HepG2 (cell line): Measurements from ENCODE around the gene PTH1R. TPM values are rescaled to one million over a fixed set of nuclear protein-coding genes. Genes with fewer than 3 reads are reported as not detected.

Source experiments
- ATAC-seq: fragments of 200-7000 bp; cut with Tn5 transposase; 3 replicates; pipeline ENCODE4 v1.9.1; 2020; ENCODE audit warnings: mild to moderate bottlenecking, moderate library complexity
- BruUV-seq: library from RNA; stranded (reverse); fragments of 400-500 nt; replicated peaks from 2 replicates; lab custom pipeline; 2021; lab: Mats Ljungman, UMichigan
- CTCF ChIA-PET: fragments of 300-600 bp; formaldehyde crosslinking; extraction: SDS; loops from one replicate; lab custom pipeline; 2021; ENCODE audit warnings: low total read pairs, inconsistent platforms, low intra/inter-chr PET ratio; lab: Yijun Ruan, JAX
- POLR2A ChIA-PET: fragments of 350-600 bp; sonication (Branson Sonifier 250); formaldehyde crosslinking; loops from one replicate; lab custom pipeline; 2020; ENCODE audit warnings: antibody characterized with exemption, inconsistent platforms; lab: Yijun Ruan, JAX
- DNase-seq: peaks from one replicate; pipeline ENCODE4 v3.0.0-alpha.2; 2015; ENCODE audit warnings: low spot score
- FAIRE-seq: peaks from 3 replicates; lab custom pipeline; 2011; peaks lifted over from hg19 to GRCh38; lab: Jason Lieb, UNC
- H2AFZ ChIP-seq: one replicate; pipeline ENCODE4 v1.6.1; 2011; ENCODE audit warnings: low read length, inconsistent platforms
- H3K27ac ChIP-seq: fragments of 300-600 bp; 3 replicates; pipeline ENCODE4 v1.8.0; 2011; ENCODE audit warnings: mixed run types, mild to moderate bottlenecking, mixed read lengths, low read length, inconsistent platforms; ENCODE audit not compliant: insufficient read depth; ENCODE audit errors: extremely low read length
- H3K27me3 ChIP-seq, 2 experiments: fragments of 200-600 bp in 1 of 2; 2 replicates in 1 of 2; 3 replicates in 1 of 2; pipeline versions ENCODE4 v1.6.0 to v1.8.0; 2011; ENCODE audit warnings: low read length in 2 of 2, mild to moderate bottlenecking in 2 of 2, moderate library complexity in 2 of 2, inconsistent platforms in 1 of 2; ENCODE audit not compliant: insufficient read depth in 2 of 2, control insufficient read depth in 1 of 2
- H3K36me3 ChIP-seq, 2 experiments: fragments of 200-600 bp in 1 of 2; replicated peaks in 1 of 2; 2 replicates in 1 of 2; 3 replicates in 1 of 2; pipeline versions ENCODE4 v1.5.1 to v1.8.0; 2011; ENCODE audit warnings: low read length in 2 of 2, inconsistent platforms in 1 of 2; ENCODE audit not compliant: insufficient read depth in 2 of 2, control insufficient read depth in 1 of 2
- H3K4me1 ChIP-seq: 2 replicates; pipeline ENCODE4 v1.5.1; 2012; ENCODE audit warnings: low read length, inconsistent platforms; ENCODE audit not compliant: insufficient read depth
- H3K4me2 ChIP-seq: 2 replicates; pipeline ENCODE4 v1.6.0; 2011; ENCODE audit warnings: low read depth, low read length, inconsistent platforms
- H3K4me3 ChIP-seq, 3 experiments: fragments of 200-600 bp in 1 of 3; sonication (generic), shearing (Covaris generic) in 1 of 3; replicated peaks in 1 of 3; 2 replicates each; pipeline ENCODE4 v1.5.1; 2011 to 2016; ENCODE audit warnings: low read length in 3 of 3, inconsistent platforms in 2 of 3, low read depth in 2 of 3, mild to moderate bottlenecking in 2 of 3, control low read depth in 1 of 3, mixed read lengths in 1 of 3; ENCODE audit not compliant: insufficient read depth in 1 of 3
- H3K79me2 ChIP-seq: one replicate; pipeline ENCODE4 v1.6.1; 2011; ENCODE audit warnings: low read length, inconsistent platforms; ENCODE audit not compliant: insufficient read depth
- H3K9ac ChIP-seq: 2 replicates; pipeline ENCODE4 v1.6.0; 2011; ENCODE audit warnings: mild to moderate bottlenecking, low read depth, low read length, inconsistent platforms; ENCODE audit not compliant: insufficient read depth
- H3K9me3 ChIP-seq: 2 replicates; pipeline ENCODE4 v1.5.1; 2012; ENCODE audit warnings: mild to moderate bottlenecking, low read length
- H4K20me1 ChIP-seq: 2 replicates; pipeline ENCODE4 v1.6.0; 2011; ENCODE audit warnings: inconsistent platforms, mild to moderate bottlenecking, low read length, moderate library complexity; ENCODE audit not compliant: insufficient read depth
- HNF4A ChIP-seq: sonication (generic); formaldehyde crosslinking; IDR thresholded peaks from 2 replicates; pipeline ENCODE4 v1.4.0; 2020; ENCODE audit warnings: missing genetic modification reagents
- IKZF5 ChIP-seq: IDR thresholded peaks from 2 replicates; pipeline ENCODE4 v1.6.1; 2018; ENCODE audit warnings: missing genetic modification reagents, mild to moderate bottlenecking, missing compliant biosample characterization
- MED8 ChIP-seq: sonication (generic); formaldehyde crosslinking; IDR thresholded peaks from 2 replicates; pipeline ENCODE4 v1.8.1; 2023; ENCODE audit warnings: mild to moderate bottlenecking, missing genetic modification reagents; ENCODE audit not compliant: insufficient replicate concordance
- RFXAP ChIP-seq: sonication (generic); formaldehyde crosslinking; IDR thresholded peaks from 2 replicates; pipeline ENCODE4 v1.4.0; 2020; ENCODE audit warnings: missing genetic modification reagents, borderline replicate concordance
- ZBTB33 ChIP-seq: sonication (generic); formaldehyde crosslinking; IDR thresholded peaks from 2 replicates; pipeline ENCODE4 v1.4.0; 2020; ENCODE audit warnings: missing genetic modification reagents
- ZNF335 ChIP-seq: sonication (generic); formaldehyde crosslinking; IDR thresholded peaks from 2 replicates; pipeline ENCODE4 v1.4.0; 2020; ENCODE audit warnings: missing genetic modification reagents
- ZNF577 ChIP-seq: sonication (generic); formaldehyde crosslinking; IDR thresholded peaks from 2 replicates; pipeline ENCODE4 v1.4.0; 2020; ENCODE audit warnings: mild to moderate bottlenecking, low read depth, missing genetic modification reagents, borderline replicate concordance
- WGBS: methylation state at CpG from one replicate; pipeline ENCODE4 v1.1.6; 2017; ENCODE audit warnings: low lambda C conversion rate; 5-methylcytosine and 5-hydroxymethylcytosine counted together
- in situ Hi-C: cut with HindIII; loops from 2 replicates; pipeline ENCODE4 v1.10.0; 2017; ENCODE audit warnings: low pct_unique_long_range_greater_than_20kb; ENCODE audit not compliant: extremely low pct_ligation_motif_present
- intact Hi-C: fragments of 100-400 bp; cut with micrococcal nuclease; formaldehyde crosslinking; loops from one replicate; pipeline ENCODE4 v1.10.0; 2022; ENCODE audit not compliant: unreplicated experiment
- polyA plus RNA-seq, 8 experiments: library from polyadenylated mRNA; depleted of rRNA in 3 of 8; stranded (reverse) in 7 of 8; unstranded in 1 of 8; fragments of >200 nt; fragmentation: Illumina TruSeq in 4 of 8; extraction: Trizol in 4 of 8; gene quantifications; 2 replicates each; pipeline versions ENCODE4 v1.2.1 to v1.2.3, GENCODE V29; 2011 to 2016; ENCODE audit warnings: low read depth in 4 of 8, missing spikeins in 1 of 8, mixed read lengths in 1 of 8; ENCODE audit not compliant: insufficient read depth in 1 of 8
- total RNA-seq, 5 experiments: library from RNA; depleted of rRNA; stranded (reverse); fragments of >200 nt; fragmentation: Illumina TruSeq; extraction: Trizol; gene quantifications; 2 replicates each; pipeline ENCODE4 v1.2.3, GENCODE V29; 2016; ENCODE audit warnings: low read depth in 1 of 5

The PTH1R gene
- total and polyA plus RNA-seq, 2 of the 13 experiments (the other 11 are each of a cell fraction or from before 2014, with no cell fraction given), result not detected

GRCh38 chr3:46871222-46871621 lies 6.3 kb upstream of the PTH1R start:
- intact Hi-C loops, result no loop called here
- ChIA-PET POLR2A (no interaction called here), CTCF (no interaction called here)
- H4K20me1 ChIP-seq, result no peaks in the 10 kb centered on the region
- no peaks in the 10 kb centered on the region for H3K36me3 ChIP-seq
- H3K9ac ChIP-seq, result no peak overlapping the region
- FAIRE-seq (no peak), ATAC-seq (no peak), DNase-seq (no peak)
- H3K9me3 ChIP-seq, result no peaks in the 10 kb centered on the region
- 18% methylated on average over 10 of the region's 10 CpGs for WGBS
- H3K4me3 ChIP-seq, result no peak overlapping the region
- no peak overlapping the region for H2AFZ ChIP-seq
- BruUV-seq, result no TSS peak
- peaks cover 32% of the 10 kb centered on the region for H3K4me1 ChIP-seq
- H3K4me2 ChIP-seq, result no peak overlapping the region
- H3K79me2 ChIP-seq, result no peaks in the 10 kb centered on the region
- TF ChIP-seq RFXAP (CRISPR knock-in tag) (no peak), IKZF5 (CRISPR knock-in tag) (no peak), ZBTB33 (CRISPR knock-in tag) (no peak), MED8 (CRISPR knock-in tag) (no peak), ZNF335 (CRISPR knock-in tag) (no peak), HNF4A (CRISPR knock-in tag) (no peak), ZNF577 (CRISPR knock-in tag) (no peak)
- in situ Hi-C loops, result no loop called here
- H3K27me3 ChIP-seq, result peaks cover 9 to 50% of the 10 kb centered on the region in 2 experiments; a peak in 4 of 5 replicates
- no peak overlapping the region for H3K27ac ChIP-seq
